Measurements from ENCODE around the gene DNAI2. TPM values are rescaled to one million over a fixed set of nuclear protein-coding genes. Genes with fewer than 3 reads are reported as not detected.

DNAI2 gene
- total RNA-seq, 1 experiment from 2014 or later: not detected

DNA sequence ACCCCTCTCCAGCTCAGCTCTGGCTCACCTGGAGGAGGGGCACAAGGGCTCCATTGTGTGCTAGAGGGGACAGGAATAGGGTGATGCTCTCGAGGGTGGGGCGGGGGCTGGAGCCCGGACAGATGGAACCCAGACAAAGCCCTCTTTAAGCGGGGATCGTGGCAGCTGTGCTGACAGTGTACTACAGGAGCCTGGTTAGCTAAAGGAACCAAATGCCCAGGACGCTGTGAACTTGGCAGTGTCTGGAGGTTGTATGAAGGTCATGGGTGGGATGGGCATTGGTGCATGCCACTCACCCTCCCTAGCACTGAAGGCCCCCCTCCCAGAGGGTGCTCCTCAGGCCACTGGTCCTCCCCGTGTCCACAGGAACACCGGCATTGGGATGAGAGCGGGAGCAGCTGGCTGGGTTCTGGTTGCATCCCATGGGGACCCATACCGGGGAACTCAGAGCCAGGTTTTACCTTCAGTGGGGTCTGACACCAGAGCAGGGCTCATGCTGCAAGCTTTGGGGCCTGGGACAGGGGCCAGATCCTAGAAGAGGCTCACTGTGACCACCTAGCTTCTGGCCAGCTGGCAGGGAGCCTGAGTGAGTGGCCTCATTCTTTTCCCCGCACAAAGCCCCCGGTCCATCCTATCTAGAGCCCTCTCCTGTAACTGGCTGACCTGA, 63.9 kb downstream of the DNAI2 start:
- H3K79me2 ChIP-seq (ENCODE audit: low read length): no peaks in the 10 kb centered on the region
- peaks cover 34% of the 10 kb centered on the region for H3K27me3 ChIP-seq (ENCODE audit: low read length)
- no peaks in the 10 kb centered on the region for H4K20me1 ChIP-seq (ENCODE audit: low read length)
- intact Hi-C loops (cut with micrococcal nuclease): no loop called here
- TF ChIP-seq CTCF (conservative IDR thresholded peaks at IDR 0.05; ENCODE audit: low read depth, low read length) (no peak), EZH2phosphoT487 (IDR thresholded peaks at IDR 0.05; ENCODE audit: borderline replicate concordance, low read length) (no peak), EZH2 (IDR thresholded peaks at IDR 0.05; ENCODE audit: low read length, unreplicated experiment) (no peak)
- no peaks in the 10 kb centered on the region for H3K4me1 ChIP-seq (ENCODE audit: insufficient read depth, low read length)
- no peaks in the 10 kb centered on the region for H3K9me2 ChIP-seq (replicated peaks; ENCODE audit: low read length)
- 0 out of 2 replicates have a peak, but pooled peaks cover 4% of the 10 kb centered on the region for H3K9me3 ChIP-seq (ENCODE audit: low read length)
- DNase-seq (no peak), ATAC-seq (no peak)
- ChIA-PET POLR2A (ENCODE audit: unreplicated experiment) (no interaction called here), CTCF (no interaction called here)
- no peaks in the 10 kb centered on the region for H3K36me3 ChIP-seq (ENCODE audit: low read depth, low read length)
- H3K27ac ChIP-seq (ENCODE audit: low read length): no peak overlapping the region
- no peak overlapping the region for H3K4me2 ChIP-seq (ENCODE audit: low read length)
- no peaks in the 10 kb centered on the region for H3F3A ChIP-seq (ENCODE audit: low read length, unreplicated experiment)
- BruUV-seq (replicated peaks): no TSS peak
- H3K4me3 ChIP-seq (ENCODE audit: low read length): no peak overlapping the region
- H2AFZ ChIP-seq (ENCODE audit: low read length): no peak overlapping the region
- H3K9ac ChIP-seq (ENCODE audit: low read length): no peak overlapping the region

- H3K9me2 ChIP-seq (replicated peaks; ENCODE audit: low read length): no peaks in the 10 kb centered on the region
- H3F3A ChIP-seq (ENCODE audit: low read length, unreplicated experiment): no peaks in the 10 kb centered on the region
- CTCF ChIA-PET: no interaction called here
- no peaks in the 10 kb centered on the region for H3K4me1 ChIP-seq (ENCODE audit: insufficient read depth, low read length)
- TF ChIP-seq CTCF (conservative IDR thresholded peaks at IDR 0.05; ENCODE audit: low read depth, low read length) (no peak), EZH2 (IDR thresholded peaks at IDR 0.05; ENCODE audit: low read length, unreplicated experiment) (no peak), EZH2phosphoT487 (IDR thresholded peaks at IDR 0.05; ENCODE audit: borderline replicate concordance, low read length) (no peak)
- peaks cover 34% of the 10 kb centered on the region for H3K27me3 ChIP-seq (ENCODE audit: low read length)
- no peaks in the 10 kb centered on the region for H3K36me3 ChIP-seq (ENCODE audit: low read depth, low read length)
- no peak for DNase-seq
- BruUV-seq (replicated peaks): no TSS peak
- no peak overlapping the region for H3K27ac ChIP-seq (ENCODE audit: low read length)
- no peaks in the 10 kb centered on the region for H4K20me1 ChIP-seq (ENCODE audit: low read length)
- H2AFZ ChIP-seq (ENCODE audit: low read length): no peak overlapping the region
- 0 out of 2 replicates have a peak, but pooled peaks cover 2% of the 10 kb centered on the region for H3K9me3 ChIP-seq (ENCODE audit: low read length)
- H3K79me2 ChIP-seq (ENCODE audit: low read length): no peaks in the 10 kb centered on the region
- no peak overlapping the region for H3K4me3 ChIP-seq (ENCODE audit: low read length)
- POLR2A ChIA-PET (ENCODE audit: unreplicated experiment): no interaction called here
- H3K9ac ChIP-seq (ENCODE audit: low read length): no peak overlapping the region
- no peak for ATAC-seq
- intact Hi-C loops (cut with micrococcal nuclease): no loop called here
- no peak overlapping the region for H3K4me2 ChIP-seq (ENCODE audit: low read length)
Measured at GRCh38 chr17:74339537-74340195, 65.6 kb downstream of the DNAI2 start.

- no TSS peak for BruUV-seq (replicated peaks)
- Histone ChIP-seq H3K79me2 (ENCODE audit: low read length) (no peaks in the 10 kb centered on the region), H3K27me3 (ENCODE audit: low read length) (peaks cover 34% of the 10 kb centered on the region)
Measured at GRCh38 chr17:74340470-74341023, 66.5 kb downstream of the DNAI2 start.

More at GRCh38 chr17:74340470-74341023, 66.5 kb downstream of the DNAI2 start:
- no peak for DNase-seq
- no peaks in the 10 kb centered on the region for H3K9me3 ChIP-seq (ENCODE audit: low read length)
- intact Hi-C loops (cut with micrococcal nuclease): no loop called here
- no peak overlapping the region for H3K4me3 ChIP-seq (ENCODE audit: low read length)
- H3K4me1 ChIP-seq (ENCODE audit: insufficient read depth, low read length): peaks cover 3% of the 10 kb centered on the region; the same call in 1 of the 2 replicates
- no peak overlapping the region for H3K9ac ChIP-seq (ENCODE audit: low read length)
- H2AFZ ChIP-seq (ENCODE audit: low read length): no peak overlapping the region
- ChIA-PET POLR2A (ENCODE audit: unreplicated experiment) (no interaction called here), CTCF (no interaction called here)
- no peaks in the 10 kb centered on the region for H3F3A ChIP-seq (ENCODE audit: low read length, unreplicated experiment)
- no peak overlapping the region for H3K27ac ChIP-seq (ENCODE audit: low read length)
- H3K4me2 ChIP-seq (ENCODE audit: low read length): no peak overlapping the region
- no peaks in the 10 kb centered on the region for H3K36me3 ChIP-seq (ENCODE audit: low read depth, low read length)
- ATAC-seq: peak; percentile 34; the same call in 1 of the 2 replicates
- H3K9me2 ChIP-seq (replicated peaks; ENCODE audit: low read length): no peaks in the 10 kb centered on the region
- TF ChIP-seq EZH2 (IDR thresholded peaks at IDR 0.05; ENCODE audit: low read length, unreplicated experiment) (no peak), EZH2phosphoT487 (IDR thresholded peaks at IDR 0.05; ENCODE audit: borderline replicate concordance, low read length) (no peak), CTCF (conservative IDR thresholded peaks at IDR 0.05; ENCODE audit: low read depth, low read length) (no peak)
- H4K20me1 ChIP-seq (ENCODE audit: low read length): no peaks in the 10 kb centered on the region
